Erythroblast (primary cell): ENCODE measurements around the gene FANCC.

ENCODE experiments used
- GATA1 ChIP-seq: IDR thresholded peaks from 2 replicates; pipeline ENCODE4 v1.6.1; 2011; ENCODE audit warnings: low read depth, mild to moderate bottlenecking, control low read depth, low read length, moderate library complexity
- POLR2A ChIP-seq: IDR thresholded peaks from 2 replicates; pipeline ENCODE4 v1.6.1; 2011; ENCODE audit warnings: mild to moderate bottlenecking, low read length

DNA sequence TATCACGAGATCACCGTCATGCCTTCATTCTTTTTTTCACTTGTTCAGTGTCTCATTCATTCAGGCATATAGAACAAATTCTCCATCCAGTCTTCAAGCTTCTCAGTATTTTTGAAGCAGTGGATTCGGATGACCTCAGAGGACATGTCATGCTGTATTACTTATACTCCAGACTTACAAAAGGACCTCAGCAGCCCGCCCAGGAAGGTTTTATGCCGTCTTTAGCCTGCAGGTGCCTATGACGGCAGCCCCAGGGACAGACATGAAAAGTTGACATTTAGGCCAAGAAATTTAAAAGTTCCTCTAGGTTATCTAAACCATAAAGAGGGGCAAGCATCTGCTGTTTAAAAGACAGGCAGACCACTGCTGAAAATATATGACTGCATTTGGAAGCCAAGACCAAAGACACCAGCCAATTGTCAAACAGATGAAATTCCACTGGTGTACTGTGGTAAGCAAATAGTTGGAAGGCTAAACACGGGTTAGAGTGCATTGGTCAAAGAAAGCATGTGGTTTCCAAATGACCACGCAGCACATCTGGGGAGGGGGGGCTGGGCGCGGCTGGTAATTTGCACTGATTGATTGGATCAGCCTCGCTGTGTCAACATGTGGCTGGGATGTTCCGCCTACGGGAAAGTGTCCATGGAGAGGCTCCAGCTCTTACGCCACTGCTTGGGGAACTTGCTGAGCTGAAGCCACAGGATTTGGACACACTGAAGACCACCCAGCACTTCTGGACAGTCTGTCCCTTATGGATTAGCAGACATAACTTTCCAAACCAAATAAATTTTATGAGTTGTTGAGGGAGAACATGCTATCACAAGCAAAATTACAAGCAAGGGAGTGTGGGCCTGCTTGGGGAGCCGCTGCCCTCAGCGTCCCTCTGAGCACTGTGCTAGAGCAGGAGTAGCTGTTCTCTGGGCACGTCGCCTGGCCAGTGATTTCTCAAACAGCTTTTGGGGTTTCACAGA is 173.6 kb downstream of the FANCC start:
- no peak for TF ChIP-seq POLR2A
- no peak for TF ChIP-seq GATA1
